ENCODE results near the gene PGAM2. TPM values are rescaled to one million over a fixed set of nuclear protein-coding genes. Genes with fewer than 3 reads are reported as not detected.

Gene PGAM2
- total and polyA plus RNA-seq, 12 donors, result 0.76 to 30.1 (median 6.7) TPM

- DNase-seq, result peak; percentile 72 to 96 (median 91)
- Histone ChIP-seq H3K36me3 (replicated peaks in 1 of 2) (peaks cover 0 to 48% of the 10 kb centered on the region in 2 donors), H3K4me3 (no peak overlapping the region), H3K27me3 (no peaks in the 10 kb centered on the region), H3K4me1 (replicated peaks in 1 of 2) (peaks cover 5 to 15% of the 10 kb centered on the region in 2 donors), H3K9me3 (replicated peaks in 1 of 3) (no peaks in the 10 kb centered on the region), H3K27ac (peak overlapping the region in 3 of 5 donors; percentile 43 to 87 (median 70))
- intact Hi-C loops (cut with DNase I), result loop anchor here in 1 of 2 donors (10.0 kb wide), 1 partner anchor 122 kb away; no protein-coding TSS in a partner anchor
- WGBS, 4 donors, result 22 to 42% (median 38%) methylated on average over 9 to 12 of the region's 12 CpGs
- no peak for TF ChIP-seq POLR2A (IDR thresholded peaks at IDR 0.05)
- TF ChIP-seq, protein P1, sequence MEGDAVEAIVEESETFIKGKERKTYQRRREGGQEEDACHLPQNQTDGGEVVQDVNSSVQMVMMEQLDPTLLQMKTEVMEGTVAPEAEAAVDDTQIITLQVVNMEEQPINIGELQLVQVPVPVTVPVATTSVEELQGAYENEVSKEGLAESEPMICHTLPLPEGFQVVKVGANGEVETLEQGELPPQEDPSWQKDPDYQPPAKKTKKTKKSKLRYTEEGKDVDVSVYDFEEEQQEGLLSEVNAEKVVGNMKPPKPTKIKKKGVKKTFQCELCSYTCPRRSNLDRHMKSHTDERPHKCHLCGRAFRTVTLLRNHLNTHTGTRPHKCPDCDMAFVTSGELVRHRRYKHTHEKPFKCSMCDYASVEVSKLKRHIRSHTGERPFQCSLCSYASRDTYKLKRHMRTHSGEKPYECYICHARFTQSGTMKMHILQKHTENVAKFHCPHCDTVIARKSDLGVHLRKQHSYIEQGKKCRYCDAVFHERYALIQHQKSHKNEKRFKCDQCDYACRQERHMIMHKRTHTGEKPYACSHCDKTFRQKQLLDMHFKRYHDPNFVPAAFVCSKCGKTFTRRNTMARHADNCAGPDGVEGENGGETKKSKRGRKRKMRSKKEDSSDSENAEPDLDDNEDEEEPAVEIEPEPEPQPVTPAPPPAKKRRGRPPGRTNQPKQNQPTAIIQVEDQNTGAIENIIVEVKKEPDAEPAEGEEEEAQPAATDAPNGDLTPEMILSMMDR (IDR thresholded peaks at IDR 0.05), result peak; percentile 64 to 79 (median 69)
These were observed 7.2 kb upstream of the PGAM2 start for GRCh38 chr7:44072364-44073231.

- Histone ChIP-seq H3K4me1 (replicated peaks in 1 of 2) (peaks cover 5 to 15% of the 10 kb centered on the region in 2 donors), H3K9me3 (replicated peaks in 1 of 3) (no peaks in the 10 kb centered on the region), H3K27ac (no peak overlapping the region), H3K27me3 (no peaks in the 10 kb centered on the region), H3K4me3 (no peak overlapping the region), H3K36me3 (replicated peaks in 1 of 2) (peaks cover 0 to 41% of the 10 kb centered on the region in 2 donors)
- DNase-seq, result peak in 1 of 7 donors; percentile 11
- no peak for TF ChIP-seq POLR2A (IDR thresholded peaks at IDR 0.05)
- TF ChIP-seq, protein P1 (IDR thresholded peaks at IDR 0.05), result no peak
- 54 to 69% (median 65%) methylated on average over 6 to 9 of the region's 9 CpGs for WGBS, 4 donors
- intact Hi-C loops (cut with DNase I), result loop anchor here in 1 of 2 donors (10.0 kb wide), 1 partner anchor 123 kb away; no protein-coding TSS in a partner anchor
These were observed 6.5 kb upstream of the PGAM2 start for GRCh38 chr7:44071726-44072363.

- intact Hi-C loops (cut with DNase I), result loop anchor here in 1 of 2 donors (10.0 kb wide), 1 partner anchor 497 kb away; no protein-coding TSS in a partner anchor
- Histone ChIP-seq H3K4me1 (replicated peaks in 1 of 2) (peaks cover 22 to 36% of the 10 kb centered on the region in 2 donors), H3K27ac (no peak overlapping the region), H3K36me3 (replicated peaks in 1 of 2) (peaks cover 0 to 4% of the 10 kb centered on the region in 2 donors), H3K27me3 (no peaks in the 10 kb centered on the region), H3K9me3 (replicated peaks in 1 of 3) (no peaks in the 10 kb centered on the region), H3K4me3 (no peak overlapping the region)
- 50 to 60% (median 56%) methylated on average over 7 of the region's 7 CpGs for WGBS, 4 donors
- TF ChIP-seq, protein P1 (IDR thresholded peaks at IDR 0.05), result no peak
- TF ChIP-seq POLR2A (IDR thresholded peaks at IDR 0.05), result peak in 1 of 2 donors; percentile 1
- peak in 2 of 7 donors; percentile 37 to 48 for DNase-seq
These were observed 2.7 kb upstream of the PGAM2 start for GRCh38 chr7:44068054-44068453.
